Right atrium auricular region (tissue), 2 donors: ENCODE measurements around the gene LMAN2. TPM values are rescaled to one million over a fixed set of nuclear protein-coding genes. Genes with fewer than 3 reads are reported as not detected.

ENCODE experiments used
- DNase-seq: peaks from one replicate; pipeline ENCODE4 v3.0.0-alpha.2; 2019; ENCODE audit warnings: low spot score
- H3K27ac ChIP-seq, 2 donors: fragments of 200-600 bp; sonication (generic); 1 replicate in 1 of 2; 2 replicates in 1 of 2; pipeline ENCODE4 v1.5.1; 2016 to 2019
- H3K27me3 ChIP-seq, 2 donors: fragments of 200-600 bp; sonication (generic); one replicate each; pipeline versions ENCODE4 v1.5.1 to v1.6.0; 2017 to 2019
- H3K36me3 ChIP-seq: fragments of 200-600 bp; sonication (generic); one replicate; pipeline ENCODE4 v1.5.1; 2016
- H3K4me1 ChIP-seq, 2 donors: fragments of 200-600 bp; sonication (generic); one replicate each; pipeline versions ENCODE4 v1.5.1 to v1.6.0; 2017 to 2019
- H3K4me3 ChIP-seq, 2 donors: fragments of 200-600 bp; sonication (generic); 1 replicate in 1 of 2; 2 replicates in 1 of 2; pipeline ENCODE4 v1.5.1; 2017 to 2019; ENCODE audit warnings: mild to moderate bottlenecking in 1 of 2, moderate library complexity in 1 of 2
- H3K9me3 ChIP-seq, 2 donors: fragments of 200-600 bp; sonication (generic); one replicate each; pipeline ENCODE4 v1.5.1; 2019
- CTCF ChIP-seq, 2 donors: fragments of 200-600 bp; sonication (generic); IDR thresholded peaks; one replicate each; pipeline ENCODE4 v1.5.1; 2019; ENCODE audit warnings: antibody characterized with exemption in 2 of 2
- total RNA-seq, 2 donors: library from RNA; depleted of rRNA; stranded (reverse); fragments of >200 nt; gene quantifications; one replicate each; pipeline ENCODE4 v1.1.0, GENCODE V29; 2016

LMAN2 gene
- total RNA-seq, 2 donors from 2014 or later, result 128 to 134 TPM

- DNase-seq, result no peak
- TF ChIP-seq CTCF (IDR thresholded peaks at IDR 0.05), result no peak
- H3K36me3 ChIP-seq, result peaks cover 95% of the 10 kb centered on the region
- peaks cover 0 to 5% of the 10 kb centered on the region in 2 donors for H3K4me1 ChIP-seq
- H3K4me3 ChIP-seq, result no peak overlapping the region
- no peak overlapping the region for H3K27ac ChIP-seq
- no peaks in the 10 kb centered on the region for H3K9me3 ChIP-seq
- H3K27me3 ChIP-seq, result no peaks in the 10 kb centered on the region
These were observed 60.5 kb downstream of the LMAN2 start for GRCh38 chr5:177290816-177291596.

GRCh38 chr5:177288191-177288590 is 63.3 kb downstream of the LMAN2 start:
- Histone ChIP-seq H3K4me1 (no peaks in the 10 kb centered on the region), H3K9me3 (no peaks in the 10 kb centered on the region), H3K4me3 (no peak overlapping the region), H3K36me3 (peaks cover 95% of the 10 kb centered on the region), H3K27me3 (no peaks in the 10 kb centered on the region), H3K27ac (no peak overlapping the region)
- DNase-seq, result no peak
- no peak for TF ChIP-seq CTCF (IDR thresholded peaks at IDR 0.05)

Other genes starting within 250 kb of the LMAN2 start
- 10 to 100 TPM; 25.4 to 26.7 TPM for gene NSD1, start 217.9 kb downstream of the LMAN2 start, total RNA-seq
- 10 to 100 TPM; 14.8 to 14.9 TPM for gene RAB24, start 47.9 kb downstream of the LMAN2 start, total RNA-seq
- gene PRELID1, start 47.9 kb downstream of the LMAN2 start, total RNA-seq, result 10 to 100 TPM; 26.7 to 44.3 TPM
- 1 to 10 TPM; 1.6 to 1.8 TPM for gene MXD3, start 39.8 kb downstream of the LMAN2 start, total RNA-seq
- 1 to 10 TPM; 3.1 to 6.8 TPM for gene RGS14, start 6.3 kb upstream of the LMAN2 start, total RNA-seq
- gene SLC34A1, start 32.8 kb upstream of the LMAN2 start, total RNA-seq, result not detected
- not detected for gene PFN3, start 49.0 kb upstream of the LMAN2 start, total RNA-seq
- under 1 TPM in 1 of 2 donors, not detected in 1; 0.43 TPM for gene F12, start 57.9 kb upstream of the LMAN2 start, total RNA-seq
- 10 to 100 TPM in 1 of 2 donors, 1 to 10 TPM in 1; 9.9 to 14.1 TPM for gene GRK6, start 75.0 kb upstream of the LMAN2 start, total RNA-seq
- 1 to 10 TPM in 1 of 2 donors, under 1 TPM in 1; 0.90 to 1.1 TPM for gene PRR7, start 95.1 kb upstream of the LMAN2 start, total RNA-seq
- gene DBN1, start 122.0 kb upstream of the LMAN2 start, total RNA-seq, result 10 to 100 TPM; 25.0 to 47.2 TPM
- gene PDLIM7, start 145.9 kb upstream of the LMAN2 start, total RNA-seq, result 10 to 100 TPM; 45.8 to 56.0 TPM
- 1 to 10 TPM; 1.6 to 2.6 TPM for gene DOK3, start 158.2 kb upstream of the LMAN2 start, total RNA-seq
- gene DDX41, start 165.3 kb upstream of the LMAN2 start, total RNA-seq, result 10 to 100 TPM; 40.9 to 45.5 TPM
- gene FAM193B, start 202.9 kb upstream of the LMAN2 start, total RNA-seq, result 10 to 100 TPM in 1 of 2 donors, 1 to 10 TPM in 1; 9.8 to 20.7 TPM
- gene TMED9, start 240.5 kb upstream of the LMAN2 start, total RNA-seq, result 10 to 100 TPM; 49.6 to 63.8 TPM
- 10 to 100 TPM; 12.2 to 21.3 TPM for gene B4GALT7, start 248.5 kb upstream of the LMAN2 start, total RNA-seq